Inferior parietal cortex (tissue), 1 donor: ENCODE results near the gene RTTN.

Experiments
- DNase-seq: peaks from one replicate; pipeline ENCODE4 v3.0.0-alpha.2; 2016; ENCODE audit errors: extremely low spot score

The RTTN gene

GRCh38 chr18:70082430-70082829 is 123.1 kb downstream of the RTTN start:
- DNase-seq: no peak

GRCh38 chr18:70078106-70078505 is 127.4 kb downstream of the RTTN start:
- no peak for DNase-seq

GRCh38 chr18:70075906-70076305 is 129.6 kb downstream of the RTTN start:
- DNase-seq: no peak

DNA sequence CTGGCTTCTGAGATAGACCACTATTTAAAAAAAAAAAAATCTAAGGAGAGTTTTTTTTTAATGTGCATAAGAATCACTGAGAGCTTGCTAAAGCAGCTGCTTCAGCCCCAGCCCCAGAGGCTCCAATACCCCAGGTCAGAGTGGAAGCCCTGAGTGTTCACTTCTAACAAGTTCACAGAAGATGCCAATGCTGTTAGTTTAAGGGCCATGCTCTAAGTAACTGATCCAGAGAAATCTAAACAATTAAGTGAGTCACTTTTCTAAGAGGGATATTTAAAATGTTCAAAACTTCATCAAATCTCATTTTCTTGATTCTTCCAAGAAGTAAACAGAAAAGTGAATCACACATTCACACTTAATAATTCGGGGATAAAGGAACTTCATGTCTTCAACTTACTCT is 131.4 kb downstream of the RTTN start:
- DNase-seq: no peak

- no peak for DNase-seq
Observed at GRCh38 chr18:70073432-70073831, 132.1 kb downstream of the RTTN start.

- no peak for DNase-seq
Observed at GRCh38 chr18:70072678-70073077, 132.8 kb downstream of the RTTN start.

DNA sequence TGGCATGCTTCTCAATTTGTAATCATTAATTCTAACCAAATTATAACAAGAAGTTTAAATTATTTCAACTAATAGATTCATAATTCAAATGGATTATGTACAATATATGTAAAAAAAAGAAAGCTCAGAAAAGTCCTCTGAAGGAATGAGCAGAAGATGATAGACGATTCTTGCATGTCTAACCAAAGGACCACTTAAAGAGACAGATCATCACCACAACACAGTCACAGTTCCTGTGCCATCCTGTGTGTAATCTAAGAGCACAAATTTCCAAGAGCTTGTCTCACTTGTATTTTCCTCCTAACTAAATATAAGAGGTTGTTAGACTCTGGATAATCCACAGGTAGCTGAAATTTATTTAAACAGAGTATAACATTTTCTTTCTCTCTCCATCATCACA is 135.5 kb downstream of the RTTN start:
- DNase-seq: no peak

DNA sequence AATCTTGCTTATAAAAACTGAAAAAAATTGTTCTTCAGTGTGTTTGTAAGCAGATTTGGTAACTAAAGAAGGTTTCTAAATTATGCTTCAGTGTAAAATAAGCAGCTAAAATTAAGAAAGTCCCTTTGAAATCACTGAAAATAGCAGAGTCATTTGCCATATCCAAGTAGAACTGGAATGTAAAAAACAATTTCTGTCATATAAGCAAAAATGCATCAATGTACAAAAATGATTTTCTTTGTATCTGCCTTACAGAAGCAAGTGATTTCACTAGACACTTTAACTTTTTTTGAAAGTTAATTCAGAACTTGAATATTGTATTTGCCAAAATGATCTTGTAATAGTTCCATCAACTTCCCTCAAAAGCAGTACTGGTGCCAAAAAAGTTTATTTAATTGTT is 136.1 kb downstream of the RTTN start:
- no peak for DNase-seq

DNA sequence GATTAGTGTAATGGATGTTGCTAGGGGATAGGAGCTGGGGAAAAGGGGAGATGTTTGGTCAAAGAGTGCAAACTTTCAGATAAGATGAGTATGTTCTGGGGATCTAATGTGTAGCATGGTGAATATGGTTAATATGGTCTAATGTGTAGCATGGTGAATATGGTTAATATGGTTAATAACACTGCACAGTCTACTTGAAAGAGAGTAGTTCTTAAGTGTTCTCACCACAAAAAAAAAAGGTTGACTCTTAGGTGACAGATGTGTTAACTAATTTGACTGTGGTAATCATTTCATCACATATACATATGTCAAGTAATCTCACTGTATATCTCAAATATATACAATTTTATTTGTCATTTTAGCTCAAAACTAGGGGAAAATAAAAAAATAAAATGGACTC is 136.5 kb downstream of the RTTN start:
- no peak for DNase-seq

DNA sequence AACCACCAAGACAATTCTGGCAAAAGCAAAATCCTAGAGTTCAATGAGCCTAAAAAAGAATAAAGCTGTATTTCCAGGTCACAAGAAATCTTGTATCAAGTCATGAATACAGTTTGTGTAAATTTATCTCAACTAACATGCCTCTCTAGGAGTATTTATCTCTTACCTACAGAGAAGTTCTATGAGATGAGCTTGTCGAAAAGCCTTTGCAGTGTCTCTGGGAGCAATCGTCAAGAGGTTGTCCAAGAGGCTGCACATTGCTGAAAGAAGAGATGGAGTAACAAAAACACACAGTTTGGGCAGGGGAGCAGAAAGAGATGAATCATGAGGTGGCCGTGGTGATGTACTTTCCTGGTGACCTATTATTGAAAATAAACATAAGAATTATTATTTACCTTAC is 145.8 kb downstream of the RTTN start:
- no peak for DNase-seq

DNA sequence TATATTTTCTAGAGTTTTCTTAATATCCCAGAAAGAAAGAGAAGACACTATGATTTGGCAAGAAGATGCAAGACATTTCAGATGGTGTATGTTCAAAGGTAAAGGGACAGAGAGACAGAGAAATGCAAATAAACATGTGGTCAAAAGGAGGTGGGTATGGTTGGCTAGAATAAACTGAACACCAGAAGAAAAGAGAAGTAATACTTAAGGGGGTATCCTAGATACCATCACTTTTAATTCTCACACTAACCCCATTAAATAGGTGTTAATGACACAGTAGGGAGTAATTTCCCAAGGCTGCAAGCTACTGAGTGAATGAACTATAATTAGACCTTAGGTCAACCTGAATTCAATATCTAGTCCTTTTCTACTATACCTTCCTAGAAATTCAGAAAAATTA is 146.6 kb downstream of the RTTN start:
- DNase-seq: no peak

- no peak for DNase-seq
Observed at GRCh38 chr18:70047931-70048603, 157.4 kb downstream of the RTTN start.

- no peak for DNase-seq
Observed at GRCh38 chr18:70046796-70047195, 158.7 kb downstream of the RTTN start.

DNA sequence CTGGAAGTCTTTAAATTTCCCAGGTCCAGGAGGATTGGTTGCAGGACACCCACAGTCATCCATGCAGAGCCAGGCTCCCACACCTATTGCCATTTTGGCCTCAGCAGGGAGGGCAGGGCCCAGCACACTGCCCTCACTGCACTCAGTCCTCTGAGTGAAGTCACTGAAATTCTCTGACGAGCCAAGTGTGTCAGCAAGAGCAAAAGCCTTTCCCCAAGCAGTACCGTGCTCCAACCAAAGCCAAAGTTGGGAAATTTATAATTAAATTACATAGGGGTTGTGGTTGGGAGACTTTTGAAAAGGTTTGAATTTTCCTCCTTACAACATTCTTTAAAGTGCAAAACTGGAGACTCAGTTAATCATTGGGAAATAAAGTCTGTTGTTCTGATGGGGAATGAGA is 159.3 kb downstream of the RTTN start:
- no peak for DNase-seq

- no peak for DNase-seq
Observed at GRCh38 chr18:70044632-70045031, 160.9 kb downstream of the RTTN start.

- DNase-seq: no peak
Observed at GRCh38 chr18:70041459-70042050, 163.9 kb downstream of the RTTN start.

- no peak for DNase-seq
Observed at GRCh38 chr18:70039186-70039585, 166.3 kb downstream of the RTTN start.

GRCh38 chr18:70037431-70038061 is 167.9 kb downstream of the RTTN start:
- no peak for DNase-seq

DNA sequence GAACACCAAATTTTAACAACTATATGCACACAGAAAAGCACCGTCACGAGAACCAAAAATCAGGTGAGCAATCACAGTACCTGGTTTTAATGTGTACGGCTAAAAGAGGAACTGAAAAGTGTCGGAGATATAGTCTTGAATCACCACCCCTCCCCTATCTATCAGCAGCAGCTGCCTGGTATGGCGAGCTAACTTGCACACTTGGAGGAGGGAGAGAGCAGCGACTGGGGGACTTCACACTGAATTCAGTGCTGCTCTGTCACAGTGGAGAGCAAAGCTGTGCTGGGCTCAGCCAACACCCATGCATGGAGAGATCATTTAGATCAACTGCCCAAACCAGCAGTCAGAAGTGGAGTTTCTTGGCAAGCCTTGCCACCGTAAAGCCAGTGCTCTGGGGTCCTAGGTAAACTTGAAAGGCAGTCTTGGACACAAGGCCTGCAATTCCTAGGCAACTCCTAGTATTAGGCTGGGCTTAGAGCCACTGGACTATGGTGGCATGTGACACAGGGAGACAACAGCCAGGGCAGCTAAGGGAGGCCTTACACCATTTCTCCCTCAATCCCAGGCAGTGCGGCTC is 168.6 kb downstream of the RTTN start:
- DNase-seq: no peak

DNA sequence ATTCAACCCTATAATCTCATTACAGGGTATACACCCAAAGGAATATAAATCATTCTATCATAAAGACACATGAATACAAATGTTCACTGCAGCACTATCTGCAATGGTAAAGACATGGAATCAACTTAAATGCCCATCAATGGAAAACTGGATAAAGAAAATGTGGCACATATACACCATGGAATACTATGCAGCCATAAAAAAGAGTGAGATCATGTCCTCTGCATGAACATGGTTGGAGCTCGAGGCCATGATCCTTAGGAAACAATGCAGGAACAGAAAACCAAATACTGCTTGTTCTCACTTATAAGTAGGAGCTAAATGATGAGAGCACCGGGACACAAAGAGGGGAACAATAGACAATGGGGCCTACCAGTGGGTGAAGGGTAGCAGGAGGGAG is 169.3 kb downstream of the RTTN start:
- no peak for DNase-seq

- DNase-seq: no peak
Observed at GRCh38 chr18:70031221-70031620, 174.3 kb downstream of the RTTN start.

GRCh38 chr18:70030728-70031127 is 174.8 kb downstream of the RTTN start:
- DNase-seq: no peak

DNA sequence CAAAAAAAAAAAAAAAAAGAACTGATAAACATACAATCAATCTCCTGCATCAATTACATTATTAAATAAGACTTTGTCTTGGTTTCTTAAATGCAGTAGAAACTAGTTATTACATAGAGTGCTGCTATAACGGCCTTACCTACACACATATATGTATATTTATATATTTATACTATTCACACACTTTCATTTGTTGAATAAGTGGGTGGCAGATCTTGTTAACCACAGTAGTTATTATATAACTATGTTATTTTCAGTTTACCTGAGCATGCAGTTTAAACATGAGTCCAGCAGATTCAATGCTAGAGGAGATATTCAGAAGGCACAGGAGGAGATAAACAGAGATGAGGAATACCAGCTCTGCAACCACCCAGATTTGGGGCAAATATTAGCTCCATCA is 176.3 kb downstream of the RTTN start:
- no peak for DNase-seq
